GM18951 (cell line): Measurements from ENCODE around the gene OR6Y1.

Experiments used
- POLR2A ChIP-seq: IDR thresholded peaks from 4 replicates; pipeline ENCODE4 v1.6.1; 2011; ENCODE audit warnings: mild to moderate bottlenecking; ENCODE audit not compliant: insufficient read length, insufficient read depth; ENCODE audit errors: extremely low read depth
- in situ Hi-C: fragments of 300-500 bp; cut with MboI; formaldehyde crosslinking; loops from one replicate; pipeline ENCODE4 v1.12.0; 2022; ENCODE audit warnings: low sequenced_read_pairs, mixed read lengths, inconsistent platforms; ENCODE audit not compliant: unreplicated experiment

OR6Y1 gene, protein sequence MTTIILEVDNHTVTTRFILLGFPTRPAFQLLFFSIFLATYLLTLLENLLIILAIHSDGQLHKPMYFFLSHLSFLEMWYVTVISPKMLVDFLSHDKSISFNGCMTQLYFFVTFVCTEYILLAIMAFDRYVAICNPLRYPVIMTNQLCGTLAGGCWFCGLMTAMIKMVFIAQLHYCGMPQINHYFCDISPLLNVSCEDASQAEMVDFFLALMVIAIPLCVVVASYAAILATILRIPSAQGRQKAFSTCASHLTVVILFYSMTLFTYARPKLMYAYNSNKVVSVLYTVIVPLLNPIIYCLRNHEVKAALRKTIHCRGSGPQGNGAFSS

DNA sequence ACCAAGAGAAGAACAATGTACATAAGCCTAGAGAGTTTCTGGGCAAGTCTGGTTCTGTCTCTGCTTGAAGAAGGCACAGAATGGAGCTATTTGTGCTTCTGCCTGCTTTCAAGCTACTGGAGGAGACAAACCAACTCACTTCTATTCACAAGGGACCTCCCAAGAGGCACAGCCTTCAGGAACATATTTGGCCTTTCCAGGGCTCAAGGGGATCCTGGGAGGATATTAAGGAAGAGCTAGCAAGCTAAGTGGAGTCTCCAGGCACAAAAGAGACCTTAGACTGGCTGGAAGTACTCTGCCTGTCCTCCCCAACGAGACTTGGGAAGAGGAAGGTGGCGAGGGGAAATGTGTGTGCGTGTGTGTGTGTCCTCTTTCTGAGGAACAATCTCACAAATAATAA lies at the start of gene OR6Y1:
Gene OR6Y1, minus strand, starts transcription at position 54 of the 400 bp plus-strand sequence. CDS start 6,300 bp downstream, outside the sequence.
- TF ChIP-seq POLR2A, result no peak
- in situ Hi-C loops, result no loop called here

DNA sequence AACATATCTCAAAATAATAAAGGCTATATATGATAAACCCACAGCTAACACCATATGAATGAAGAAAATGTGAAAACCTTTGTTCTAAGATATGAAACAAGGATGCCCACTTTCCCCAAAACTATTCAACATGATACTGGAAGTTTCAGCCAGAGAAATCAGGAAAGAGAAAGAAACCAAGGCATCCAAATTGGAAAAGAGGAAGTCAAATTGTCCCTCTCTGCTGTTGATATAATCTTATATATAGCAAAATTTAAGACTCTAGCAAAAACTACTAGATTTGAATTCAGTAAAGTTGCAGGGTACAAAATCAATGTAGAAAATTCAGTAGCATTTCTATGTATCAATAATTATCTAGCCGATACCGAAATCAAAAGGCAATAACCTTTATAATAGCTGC lies 46.5 kb upstream of the OR6Y1 start:
- TF ChIP-seq POLR2A, result no peak
- in situ Hi-C loops, result no loop called here

DNA sequence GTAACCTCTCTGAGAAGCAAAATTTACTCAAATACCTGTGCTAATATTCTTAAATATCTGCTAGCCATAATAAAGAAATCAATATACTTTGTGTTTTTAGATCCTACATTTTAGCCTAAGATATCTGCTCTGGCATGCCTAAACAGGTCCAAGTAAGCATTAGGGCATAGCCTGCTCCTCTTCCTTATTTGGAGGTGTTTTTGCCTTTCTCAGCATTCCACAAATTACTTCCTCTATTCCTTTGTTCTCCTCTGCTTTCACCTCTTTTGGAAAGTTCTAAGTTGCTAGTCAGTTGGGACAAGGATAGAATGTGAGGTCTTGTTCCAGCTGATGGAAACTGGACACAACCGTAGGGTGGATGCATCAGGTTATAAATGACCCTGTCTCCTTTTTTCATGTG lies 32.7 kb upstream of the OR6Y1 start:
- in situ Hi-C loops, result no loop called here
- TF ChIP-seq POLR2A, result no peak

DNA sequence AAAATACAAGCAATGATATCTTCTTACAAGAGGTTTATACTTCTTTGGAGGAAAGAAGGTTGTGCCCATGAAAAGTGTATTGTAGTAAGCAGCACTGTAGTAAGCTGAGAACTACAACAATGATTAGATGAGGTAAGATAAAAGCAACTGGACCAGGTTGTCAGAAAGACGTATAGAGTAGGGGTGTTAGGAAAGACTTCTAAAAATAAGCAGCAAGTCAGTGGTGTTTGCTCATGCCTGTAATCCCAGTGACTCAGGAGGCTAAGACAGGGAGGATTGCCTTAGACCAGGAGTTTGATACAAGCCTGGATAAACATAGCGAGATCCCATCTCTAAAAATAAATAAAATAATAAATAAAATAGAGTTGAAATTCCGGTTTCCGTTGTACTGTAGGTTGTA lies 29.8 kb upstream of the OR6Y1 start:
- in situ Hi-C loops, result no loop called here
- TF ChIP-seq POLR2A, result no peak

DNA sequence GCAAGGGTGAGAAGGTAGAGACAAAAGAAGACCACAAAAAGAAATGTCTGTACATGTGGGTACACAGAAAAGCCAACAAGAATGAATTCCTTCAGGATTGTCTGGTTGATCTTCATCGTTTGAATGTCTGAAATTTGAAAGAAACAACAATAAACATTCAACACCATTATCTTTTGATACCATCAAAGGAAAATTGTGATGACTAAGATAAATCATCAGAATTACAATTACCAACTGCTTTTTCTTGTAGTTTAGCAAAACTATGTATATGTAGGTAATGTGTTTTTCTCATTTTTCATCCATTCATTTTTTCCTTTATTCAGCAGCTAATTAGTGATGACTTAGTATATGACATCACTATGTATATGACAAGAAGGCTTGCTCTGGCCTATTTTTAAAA lies 25.5 kb upstream of the OR6Y1 start, which contains the start of gene OR10X1:
Gene OR10X1, minus strand, starts transcription at position 167 of the 400 bp plus-strand sequence. Its CDS starts 0 bp downstream, at position 167.
- in situ Hi-C loops, result no loop called here
- TF ChIP-seq POLR2A, result no peak

DNA sequence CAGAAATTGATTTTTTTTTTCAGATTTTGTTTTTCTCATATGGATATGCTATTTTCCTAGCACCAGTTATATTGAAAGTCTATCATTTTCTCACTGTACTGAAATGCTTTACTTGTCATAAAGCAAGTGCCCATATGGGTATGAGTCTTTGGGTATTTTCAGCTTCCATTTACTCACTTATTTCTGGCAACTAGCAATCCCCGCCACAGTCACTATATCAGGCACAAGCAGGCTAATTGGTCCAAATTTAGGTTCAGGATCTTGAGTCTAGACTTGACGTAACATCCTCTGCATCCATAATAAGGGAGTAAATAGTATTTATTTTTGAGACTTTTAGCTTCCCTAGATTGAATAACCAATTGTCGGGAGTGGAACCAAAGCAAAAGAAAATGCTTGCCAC lies 23.4 kb upstream of the OR6Y1 start:
- in situ Hi-C loops, result no loop called here
- TF ChIP-seq POLR2A, result no peak

DNA sequence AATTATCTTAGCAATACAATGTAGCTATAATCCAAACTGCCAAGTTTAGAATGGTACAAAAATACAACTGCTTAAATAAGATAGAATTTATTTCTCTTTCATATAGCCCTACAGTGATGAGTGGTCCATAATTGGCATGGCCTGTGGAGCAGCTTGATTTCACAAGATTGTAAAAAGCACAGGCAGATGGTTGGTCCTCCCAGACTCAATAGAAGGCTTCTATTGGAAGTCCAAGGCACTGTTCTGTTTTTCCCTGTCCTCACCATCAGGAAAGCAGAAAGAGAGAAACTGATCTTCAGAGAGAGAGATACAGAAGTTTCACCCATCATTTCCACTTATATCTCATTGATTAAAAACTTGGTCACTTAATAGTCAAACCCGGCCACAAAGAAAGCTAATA lies 18.0 kb upstream of the OR6Y1 start:
- TF ChIP-seq POLR2A, result no peak
- in situ Hi-C loops, result no loop called here

DNA sequence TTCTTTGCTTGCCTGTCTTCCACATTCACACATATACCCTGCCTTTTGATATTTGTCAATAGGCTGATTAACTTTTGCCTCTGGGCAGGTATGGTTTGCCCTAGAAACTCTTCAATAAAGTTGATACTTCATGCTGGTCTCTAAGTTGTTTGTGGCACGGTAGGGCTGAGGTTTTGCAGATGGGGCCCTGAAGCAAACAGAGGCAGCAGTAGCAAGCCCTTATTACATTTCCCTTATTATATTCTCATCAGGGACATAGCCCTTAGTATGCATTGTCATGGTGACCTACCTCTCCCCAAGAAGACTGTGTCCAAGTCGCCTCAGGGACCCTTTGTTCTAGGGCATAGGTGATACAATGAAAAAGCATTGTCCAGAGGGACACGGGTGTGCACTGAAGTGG lies 16.3 kb upstream of the OR6Y1 start, which contains the start of gene OR6P1:
Gene OR6P1, minus strand, starts transcription at position 101 of the 400 bp plus-strand sequence. CDS start 6,976 bp downstream, outside the sequence.
- in situ Hi-C loops, result no loop called here
- no peak for TF ChIP-seq POLR2A

DNA sequence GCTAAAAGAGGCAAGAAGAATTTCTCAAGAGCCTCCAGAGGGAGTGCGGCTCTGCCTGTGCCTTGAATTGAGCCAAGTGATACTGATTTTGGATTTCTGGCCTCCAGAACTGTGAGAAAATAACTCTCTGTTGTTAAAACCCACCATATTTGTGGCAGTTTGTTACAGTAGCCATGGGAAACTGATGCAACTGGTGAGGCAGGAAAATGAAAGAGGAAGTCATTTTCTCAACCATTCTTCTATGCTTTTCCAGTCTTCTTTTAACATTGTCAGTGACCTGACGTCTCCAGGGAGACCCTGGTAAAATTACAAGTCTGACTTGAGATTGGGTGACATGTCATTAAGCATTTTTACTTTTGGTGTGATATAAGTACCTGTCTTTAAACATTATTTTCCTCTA lies 10.4 kb upstream of the OR6Y1 start:
- no peak for TF ChIP-seq POLR2A
- in situ Hi-C loops, result no loop called here

DNA sequence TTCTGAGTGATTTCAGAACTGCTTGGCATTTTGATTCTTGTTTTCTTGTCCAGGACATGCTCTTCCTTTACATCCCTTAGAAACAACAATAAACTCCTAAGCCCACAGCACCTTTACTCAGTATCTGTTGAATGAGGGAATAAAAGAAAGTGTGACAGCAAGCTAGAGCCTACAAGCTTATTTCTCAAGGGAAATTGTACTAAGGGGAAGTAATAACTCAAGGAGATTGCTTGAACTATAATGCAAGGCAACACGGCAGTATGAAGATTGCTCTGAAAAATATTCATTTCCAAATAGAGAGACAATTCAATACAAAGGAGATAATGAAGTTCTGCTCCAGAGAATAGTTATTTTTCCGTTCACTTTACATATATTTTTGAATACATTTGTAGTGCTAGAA lies 9.6 kb upstream of the OR6Y1 start:
- in situ Hi-C loops, result no loop called here
- TF ChIP-seq POLR2A, result no peak

DNA sequence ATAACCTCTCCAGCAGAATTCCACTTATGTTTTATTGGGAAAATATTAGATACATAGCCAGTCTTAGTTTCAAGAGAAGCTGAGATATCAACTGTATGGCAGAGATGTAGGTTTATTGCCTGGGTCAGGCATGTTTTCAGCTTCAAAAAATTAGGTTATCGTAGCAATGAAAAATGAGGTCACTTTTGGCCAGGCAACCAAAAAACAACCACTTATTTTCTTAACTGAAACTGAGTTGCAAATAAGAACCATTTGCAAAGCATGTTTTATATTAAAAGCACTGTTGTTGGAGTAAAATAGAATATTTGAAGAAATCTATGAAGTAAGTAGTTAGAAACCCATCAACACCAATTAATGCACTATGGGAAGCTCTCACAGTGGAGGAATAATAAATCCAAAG lies 5.5 kb upstream of the OR6Y1 start:
- in situ Hi-C loops, result no loop called here
- TF ChIP-seq POLR2A, result no peak

DNA sequence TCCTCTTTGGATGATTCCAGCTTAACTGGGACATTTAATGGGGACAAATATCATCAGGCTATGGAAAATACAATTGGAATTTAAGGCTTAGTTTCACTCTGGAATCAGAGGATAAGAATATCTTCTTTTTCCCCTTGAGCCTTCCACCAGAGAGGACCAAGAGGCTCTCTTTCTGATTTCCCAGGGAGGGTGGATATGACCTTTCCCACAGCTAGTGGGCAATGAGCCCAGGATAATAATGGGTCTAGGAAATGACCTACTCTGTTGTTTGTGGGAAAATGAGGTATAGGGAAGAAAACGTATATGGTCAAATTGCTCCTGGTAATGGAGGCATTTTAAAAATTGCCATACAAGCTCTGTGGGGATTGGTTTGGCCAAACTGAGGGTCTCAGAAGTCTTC lies 1.9 kb downstream of the OR6Y1 start:
- no peak for TF ChIP-seq POLR2A
- in situ Hi-C loops, result no loop called here

DNA sequence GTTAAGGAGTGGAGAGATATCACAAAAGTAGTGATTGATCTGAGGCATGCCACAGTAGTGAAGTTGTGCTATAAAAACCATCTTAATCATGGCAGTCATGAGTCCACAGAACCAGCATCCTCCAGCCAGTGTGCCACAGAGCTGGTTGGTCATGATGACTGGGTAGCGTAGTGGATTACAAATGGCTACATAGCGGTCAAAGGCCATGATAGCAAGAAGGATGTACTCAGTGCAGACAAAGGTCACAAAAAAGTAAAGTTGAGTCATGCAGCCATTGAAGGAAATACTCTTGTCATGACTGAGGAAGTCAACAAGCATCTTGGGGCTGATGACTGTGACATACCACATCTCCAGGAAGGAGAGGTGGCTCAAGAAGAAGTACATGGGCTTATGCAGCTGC lies 6.7 kb downstream of the OR6Y1 start:
- TF ChIP-seq POLR2A, result no peak
- in situ Hi-C loops, result no loop called here

DNA sequence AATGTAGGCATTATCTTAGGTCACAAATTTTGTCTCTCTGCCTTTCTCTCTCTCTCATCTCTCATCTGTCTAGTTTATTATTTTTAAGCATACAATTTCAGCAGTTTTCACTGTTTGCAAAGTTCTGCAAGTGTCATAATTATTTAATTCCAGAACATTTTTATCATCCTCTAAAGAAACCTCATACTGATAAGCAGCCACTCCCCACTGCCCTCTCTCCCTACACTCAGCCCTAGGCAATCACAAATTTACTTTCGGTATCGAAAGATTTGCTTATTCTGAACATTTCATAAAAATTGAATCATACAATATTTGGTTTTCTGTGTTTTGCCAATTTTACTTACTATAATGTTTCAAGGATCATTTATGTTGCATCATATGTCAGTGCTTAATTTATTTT lies 16.6 kb downstream of the OR6Y1 start:
- no peak for TF ChIP-seq POLR2A
- in situ Hi-C loops, result no loop called here
